WERI-Rb-1 (cell line): Measurements from ENCODE around the gene PABPN1L.
A peak's percentile ranks its signal among the peaks of the same experiment; 100 is the strongest.

ENCODE experiments used
- DNase-seq: peaks from one replicate; pipeline ENCODE4 v3.0.0-alpha.2; 2020
- H3K27ac ChIP-seq: fragments of 250-450 bp; sonication (Bioruptor Pico); 2 replicates; pipeline ENCODE4 v1.5.1; 2020; ENCODE audit warnings: mild to moderate bottlenecking, moderate library complexity
- H3K27me3 ChIP-seq: fragments of 250-450 bp; sonication (Bioruptor Pico); 2 replicates; pipeline ENCODE4 v1.5.1; 2021; ENCODE audit warnings: mild to moderate bottlenecking, low read depth, moderate library complexity; ENCODE audit not compliant: insufficient read depth, severe bottlenecking
- H3K36me3 ChIP-seq: fragments of 250-450 bp; sonication (Bioruptor Pico); 2 replicates; pipeline ENCODE4 v1.5.1; 2020; ENCODE audit warnings: mild to moderate bottlenecking, moderate library complexity
- H3K4me3 ChIP-seq: 2 replicates; pipeline ENCODE4 v1.5.1; 2011; ENCODE audit warnings: low read depth, mild to moderate bottlenecking, control low read depth, low read length
- H3K9me3 ChIP-seq: fragments of 250-450 bp; sonication (Bioruptor Pico); 2 replicates; pipeline ENCODE4 v1.5.1; 2021; ENCODE audit warnings: mild to moderate bottlenecking, moderate library complexity; ENCODE audit not compliant: severe bottlenecking
- TF ChIP-seq, protein P1 (sequence below): IDR thresholded peaks from 2 replicates; pipeline ENCODE4 v1.5.1; 2011; ENCODE audit warnings: low read depth, mild to moderate bottlenecking, control low read depth, inconsistent platforms, low read length

PABPN1L gene

DNA sequence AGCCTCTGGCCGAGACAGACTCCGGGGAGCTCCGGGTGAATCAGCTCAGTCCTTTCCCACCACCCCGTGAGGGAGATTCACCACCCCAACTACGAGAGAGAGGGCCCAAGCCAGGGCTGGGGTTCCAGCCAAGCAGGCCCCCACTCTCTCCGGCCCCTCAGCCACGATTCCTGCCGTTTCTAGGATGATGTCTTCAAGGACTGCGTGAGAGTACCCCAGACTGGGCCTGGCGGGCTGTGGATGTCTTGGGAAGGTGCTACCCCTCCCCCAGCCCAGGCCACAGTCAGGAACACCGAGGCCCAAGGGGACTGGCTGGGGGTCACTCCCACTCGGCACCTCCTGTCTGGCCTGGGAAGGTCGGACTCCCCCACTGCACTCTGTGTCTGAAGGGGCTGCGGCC is 21.6 kb upstream of the PABPN1L start:
- Histone ChIP-seq H3K27ac (peak overlapping the region; percentile 76), H3K36me3 (peaks cover 14% of the 10 kb centered on the region), H3K27me3 (no peaks in the 10 kb centered on the region), H3K4me3 (no peak overlapping the region), H3K9me3 (no peaks in the 10 kb centered on the region)
- DNase-seq, result no peak
- TF ChIP-seq, protein P1, sequence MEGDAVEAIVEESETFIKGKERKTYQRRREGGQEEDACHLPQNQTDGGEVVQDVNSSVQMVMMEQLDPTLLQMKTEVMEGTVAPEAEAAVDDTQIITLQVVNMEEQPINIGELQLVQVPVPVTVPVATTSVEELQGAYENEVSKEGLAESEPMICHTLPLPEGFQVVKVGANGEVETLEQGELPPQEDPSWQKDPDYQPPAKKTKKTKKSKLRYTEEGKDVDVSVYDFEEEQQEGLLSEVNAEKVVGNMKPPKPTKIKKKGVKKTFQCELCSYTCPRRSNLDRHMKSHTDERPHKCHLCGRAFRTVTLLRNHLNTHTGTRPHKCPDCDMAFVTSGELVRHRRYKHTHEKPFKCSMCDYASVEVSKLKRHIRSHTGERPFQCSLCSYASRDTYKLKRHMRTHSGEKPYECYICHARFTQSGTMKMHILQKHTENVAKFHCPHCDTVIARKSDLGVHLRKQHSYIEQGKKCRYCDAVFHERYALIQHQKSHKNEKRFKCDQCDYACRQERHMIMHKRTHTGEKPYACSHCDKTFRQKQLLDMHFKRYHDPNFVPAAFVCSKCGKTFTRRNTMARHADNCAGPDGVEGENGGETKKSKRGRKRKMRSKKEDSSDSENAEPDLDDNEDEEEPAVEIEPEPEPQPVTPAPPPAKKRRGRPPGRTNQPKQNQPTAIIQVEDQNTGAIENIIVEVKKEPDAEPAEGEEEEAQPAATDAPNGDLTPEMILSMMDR, result no peak

DNA sequence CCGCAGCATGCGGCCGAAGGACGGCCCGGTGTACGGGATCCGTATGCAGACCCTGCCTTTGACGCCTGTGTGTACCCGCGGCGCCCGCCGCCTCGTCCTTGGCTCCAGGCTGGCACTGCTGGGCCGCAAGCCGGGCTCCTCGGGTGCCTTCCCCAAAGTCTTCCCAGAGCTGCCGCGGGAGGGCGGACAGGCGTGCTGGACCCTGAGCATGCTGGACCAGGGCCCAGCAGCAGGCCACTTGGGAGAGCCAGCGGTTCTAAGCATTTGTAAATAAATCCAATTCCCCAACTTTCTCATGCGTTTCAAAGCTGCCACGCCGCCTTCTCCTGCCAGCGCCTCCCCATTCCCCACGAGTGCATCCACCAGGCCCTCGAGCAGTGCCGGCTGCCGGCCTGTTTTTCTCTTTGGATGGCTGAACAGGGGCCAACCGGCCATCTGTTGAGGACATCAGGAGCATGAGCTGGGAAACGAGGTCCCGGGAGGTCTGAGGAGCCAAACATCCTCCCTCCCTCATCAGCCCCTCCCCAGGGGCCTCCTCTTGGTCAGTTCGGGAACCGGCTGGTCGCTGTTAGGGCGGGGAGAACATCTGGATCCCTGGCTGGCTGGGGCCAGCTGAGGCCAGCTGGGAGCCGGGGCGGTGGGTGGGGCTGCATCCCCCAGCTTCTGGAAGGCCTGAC is 20.5 kb upstream of the PABPN1L start:
- H3K4me3 ChIP-seq, result no peak overlapping the region
- peak; percentile 85 for DNase-seq
- peak overlapping the region; percentile 76 for H3K27ac ChIP-seq
- TF ChIP-seq, protein P1, result no peak
- H3K27me3 ChIP-seq, result no peaks in the 10 kb centered on the region
- H3K9me3 ChIP-seq, result no peaks in the 10 kb centered on the region
- peaks cover 14% of the 10 kb centered on the region for H3K36me3 ChIP-seq

DNA sequence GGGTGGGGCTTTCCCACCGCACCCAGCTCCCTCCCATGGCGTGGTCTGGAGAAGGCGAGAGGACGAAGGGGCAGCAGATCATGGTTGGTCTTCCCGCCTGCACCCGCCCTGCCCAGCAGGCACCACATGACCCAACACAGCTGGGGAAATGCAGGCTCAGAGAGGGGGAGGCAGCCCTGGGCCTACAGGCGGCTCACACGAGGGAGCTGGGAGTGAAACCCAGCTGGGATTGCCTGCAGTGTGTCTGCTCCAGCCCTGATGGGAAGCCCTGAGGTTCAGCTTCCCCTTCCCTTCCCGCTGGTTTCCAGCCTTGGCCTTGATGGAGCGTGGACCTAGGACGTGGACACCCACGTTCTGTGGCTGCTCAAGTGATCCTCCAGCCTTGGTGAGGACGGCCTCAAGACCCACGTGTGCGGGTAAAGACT is 20.0 kb upstream of the PABPN1L start:
- H3K36me3 ChIP-seq, result peaks cover 12% of the 10 kb centered on the region
- no peak for DNase-seq
- TF ChIP-seq, protein P1, result no peak
- no peaks in the 10 kb centered on the region for H3K27me3 ChIP-seq
- H3K9me3 ChIP-seq, result no peaks in the 10 kb centered on the region
- H3K4me3 ChIP-seq, result no peak overlapping the region
- peak overlapping the region; percentile 76 for H3K27ac ChIP-seq

DNA sequence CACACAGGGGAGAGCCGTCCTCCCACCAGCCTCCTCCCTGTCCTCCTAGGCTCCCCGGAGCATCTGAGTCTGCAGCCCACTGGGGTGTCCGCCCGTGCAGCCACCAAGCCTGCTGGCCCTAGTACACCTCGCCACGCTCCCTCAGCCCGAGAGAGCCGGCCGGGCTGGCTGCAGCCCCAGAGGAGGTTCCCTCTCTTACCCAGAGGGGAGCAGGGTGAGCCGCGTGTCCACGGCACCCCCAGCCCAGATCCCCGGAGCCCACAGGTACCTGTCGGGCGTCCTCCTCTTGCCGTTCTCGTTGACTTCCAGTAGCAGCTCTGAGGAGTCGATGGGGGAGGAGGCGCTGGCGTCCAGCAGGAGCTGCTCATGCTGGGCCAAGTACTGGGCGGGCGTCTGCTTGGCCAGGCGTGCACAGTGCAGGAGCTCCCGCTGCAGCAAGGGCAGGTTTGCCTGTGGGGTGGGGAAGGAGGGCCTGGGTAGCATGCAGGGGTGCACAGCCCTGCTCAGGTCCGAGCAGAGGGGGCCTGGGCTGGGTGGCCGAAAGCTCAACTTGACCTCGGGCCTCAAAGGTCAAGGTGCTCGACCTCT is 19.3 kb upstream of the PABPN1L start:
- DNase-seq, result no peak
- Histone ChIP-seq H3K9me3 (no peaks in the 10 kb centered on the region), H3K27ac (peak overlapping the region; percentile 76), H3K27me3 (no peaks in the 10 kb centered on the region), H3K4me3 (no peak overlapping the region), H3K36me3 (peaks cover 8% of the 10 kb centered on the region)
- TF ChIP-seq, protein P1, result no peak

DNA sequence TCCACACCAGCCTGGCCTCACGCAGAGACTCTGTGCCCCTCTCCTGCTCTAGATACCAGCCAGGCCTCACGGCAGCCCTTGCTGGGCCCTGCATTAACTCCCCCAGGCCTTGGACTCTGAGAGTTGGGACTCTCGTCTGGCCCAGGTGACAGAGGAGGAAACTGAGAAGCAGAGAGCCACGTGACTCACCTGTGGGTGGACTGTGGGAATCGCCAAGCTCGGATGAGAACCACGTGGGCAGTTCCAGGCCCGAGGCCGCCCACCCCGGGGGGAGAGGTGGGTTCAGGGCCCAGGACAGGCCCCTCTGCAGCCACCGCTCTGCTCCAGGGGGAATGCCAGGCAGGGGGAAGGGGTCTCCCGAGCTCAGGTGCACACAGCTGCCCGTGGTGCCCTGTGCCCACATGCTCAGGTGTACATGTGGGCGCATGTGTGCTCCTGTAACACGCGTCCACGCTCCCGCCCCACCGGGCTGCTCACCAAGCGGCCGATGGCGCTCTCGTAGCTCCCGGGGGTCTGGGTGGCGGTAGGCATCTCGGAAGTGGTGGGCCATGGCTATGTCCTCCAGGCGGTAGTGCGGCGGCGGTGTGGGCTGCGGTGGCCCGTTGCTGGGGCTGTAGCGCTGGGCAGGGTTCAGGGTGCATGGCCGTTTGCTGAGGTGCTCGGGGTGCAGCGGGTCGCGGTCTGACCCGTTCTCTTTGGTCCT is 18.3 kb upstream of the PABPN1L start:
- TF ChIP-seq, protein P1, result no peak
- Histone ChIP-seq H3K36me3 (peaks cover 8% of the 10 kb centered on the region), H3K9me3 (no peaks in the 10 kb centered on the region), H3K27me3 (no peaks in the 10 kb centered on the region), H3K27ac (no peak overlapping the region; the same call in 1 of the 2 replicates), H3K4me3 (no peak overlapping the region)
- DNase-seq, result no peak
